Retina (tissue), 1 donor: ENCODE results near the gene TUBA8.
"Not testable (repeated sequence)": the region's sequence is repeated elsewhere in the genome, so short reads cannot be mapped to it uniquely, and the experiment has no call there.

Source experiments
- DNase-seq: peaks from one replicate; pipeline ENCODE4 v3.0.0-alpha.2; 2016

Gene TUBA8

GRCh38 chr22:18077639-18078328, 32.8 kb upstream of the TUBA8 start, which contains the start of gene PEX26:
TSS of gene PEX26 (plus strand) at chr22:18077990. CDS start at chr22:18078377, 387 bp downstream.
- peak; percentile 95 for DNase-seq

GRCh38 chr22:18078329-18079041, 32.1 kb upstream of the TUBA8 start:
- no peak for DNase-seq

GRCh38 chr22:18079706-18080233, 30.8 kb upstream of the TUBA8 start:
- no peak for DNase-seq

- DNase-seq: no peak
Measured at GRCh38 chr22:18081416-18081815, 29.2 kb upstream of the TUBA8 start.

- no peak for DNase-seq
Measured at GRCh38 chr22:18082467-18082866, 28.1 kb upstream of the TUBA8 start.

GRCh38 chr22:18083406-18083805, 27.2 kb upstream of the TUBA8 start:
- DNase-seq: no peak

GRCh38 chr22:18085188-18085587, 25.4 kb upstream of the TUBA8 start:
- DNase-seq: no peak

- no peak for DNase-seq
Measured at GRCh38 chr22:18087350-18087855, 23.2 kb upstream of the TUBA8 start.

GRCh38 chr22:18088825-18089568, 21.6 kb upstream of the TUBA8 start:
- DNase-seq: no peak

GRCh38 chr22:18090286-18090685, 20.3 kb upstream of the TUBA8 start:
- DNase-seq: no peak

- DNase-seq: no peak
Measured at GRCh38 chr22:18091478-18091877, 19.1 kb upstream of the TUBA8 start.

GRCh38 chr22:18091916-18092526, 18.6 kb upstream of the TUBA8 start:
- no peak for DNase-seq

- no peak for DNase-seq
Measured at GRCh38 chr22:18093661-18094060, 16.9 kb upstream of the TUBA8 start.

GRCh38 chr22:18095101-18095805, 15.4 kb upstream of the TUBA8 start:
- DNase-seq: no peak

- no peak for DNase-seq
Measured at GRCh38 chr22:18096823-18097222, 13.8 kb upstream of the TUBA8 start.

GRCh38 chr22:18100781-18101180, 9.8 kb upstream of the TUBA8 start:
- DNase-seq: no peak

GRCh38 chr22:18101536-18101935, 9.1 kb upstream of the TUBA8 start:
- no peak for DNase-seq

- no peak for DNase-seq
Measured at GRCh38 chr22:18103527-18104269, 6.9 kb upstream of the TUBA8 start.

GRCh38 chr22:18104566-18104965, 6.0 kb upstream of the TUBA8 start:
- DNase-seq: no peak

- not testable (repeated sequence) for DNase-seq
Measured at GRCh38 chr22:18105981-18106380, 4.6 kb upstream of the TUBA8 start.
